ENCODE results near the gene ENDOD1.

ENDOD1 gene

GRCh38 chr11:95175818-95176380 is 86.3 kb downstream of the ENDOD1 start:
- no peaks in the 10 kb centered on the region for H3K9me3 ChIP-seq (ENCODE audit: low read depth, low read length)
- H3K27ac ChIP-seq = no peak overlapping the region
- DNase-seq (ENCODE audit: low read depth, low spot score) = no peak
- H3K4me3 ChIP-seq = no peak overlapping the region
- no peak overlapping the region for H3K9ac ChIP-seq (ENCODE audit: insufficient read length)
- no peaks in the 10 kb centered on the region for H3K36me3 ChIP-seq (ENCODE audit: insufficient read depth, low read length)
- TF ChIP-seq FOXP2 (optimal IDR thresholded peaks at IDR 0.05; ENCODE audit: control extremely low read depth, extremely low read length, insufficient read depth) = no peak
- no peak for TF ChIP-seq EZH2 (IDR thresholded peaks at IDR 0.05)
- no peak for TF ChIP-seq POLR2AphosphoS5 (IDR thresholded peaks at IDR 0.05; ENCODE audit: borderline replicate concordance, low read depth, low read length)
